ENCODE data around the gene TBXAS1. TPM values are rescaled to one million over a fixed set of nuclear protein-coding genes. Genes with fewer than 3 reads are reported as not detected.

The TBXAS1 gene
- total and polyA plus RNA-seq, 2 of the 8 experiments (the other 6 are each of a cell fraction or from before 2014, with no cell fraction given): 0.86 to 2.1 TPM

GRCh38 chr7:139901901-139902300 is 72.8 kb downstream of the TBXAS1 start:
- H4K8ac ChIP-seq (ENCODE audit: extremely low read depth, insufficient read depth, low read length): no peak overlapping the region
- H3K4me3 ChIP-seq (ENCODE audit: extremely low read depth in 1 of 4, insufficient read depth in 2 of 4, low read depth in 3 of 4, low read length in 4 of 4): no peak overlapping the region
- no peak overlapping the region for H2BK20ac ChIP-seq (ENCODE audit: low read length)
- no peak overlapping the region for H3K4ac ChIP-seq (replicated peaks; ENCODE audit: insufficient read length, low read depth, low read length)
- no peak overlapping the region for H2AFZ ChIP-seq (ENCODE audit: low read length)
- no peak overlapping the region for H4K91ac ChIP-seq (replicated peaks; ENCODE audit: insufficient read length, low read length)
- no peaks in the 10 kb centered on the region for H3K79me2 ChIP-seq (ENCODE audit: control insufficient read depth in 1 of 2, insufficient read depth in 2 of 2, low read length in 2 of 2)
- FAIRE-seq (no peak), DNase-seq (ENCODE audit: low read depth in 1 of 2, low spot score in 2 of 2) (no peak)
- POLR2A ChIA-PET (ENCODE audit: partially characterized antibody): no interaction called here
- H4K5ac ChIP-seq (ENCODE audit: insufficient read length, low read depth, low read length): no peak overlapping the region
- H3K23me2 ChIP-seq (ENCODE audit: low read depth, low read length): no peaks in the 10 kb centered on the region
- H4K20me1 ChIP-seq (replicated peaks in 1 of 2; ENCODE audit: control insufficient read depth in 1 of 2, insufficient read depth in 2 of 2, low read length in 2 of 2): no peaks in the 10 kb centered on the region
- 98% methylated on average over 3 of the region's 3 CpGs; no CpG with 5 or more reads in 1 of the 2 experiments for WGBS, 2 experiments (ENCODE audit: extremely low coverage in 1 of 2, insufficient coverage in 1 of 2, insufficient read length in 1 of 2, insufficient replicate concordance in 2 of 2, low coverage in 1 of 2, low lambda C conversion rate in 2 of 2, missing lambda C conversion rate in 1 of 2)
- no peak overlapping the region for H2BK5ac ChIP-seq (ENCODE audit: low read depth, low read length)
- no peak overlapping the region for H3K56ac ChIP-seq (replicated peaks; ENCODE audit: insufficient read length, low read depth, low read length)
- H3K36me3 ChIP-seq (ENCODE audit: control insufficient read depth in 2 of 4, insufficient read depth in 4 of 4, low read length in 3 of 4): no peaks in the 10 kb centered on the region
- no peak overlapping the region for H3K23ac ChIP-seq (ENCODE audit: insufficient read length)
- H3K4me1 ChIP-seq (replicated peaks in 1 of 4; ENCODE audit: control insufficient read depth in 3 of 4, insufficient read depth in 4 of 4, low read length in 3 of 4): no peaks in the 10 kb centered on the region
- no peak overlapping the region for H3K18ac ChIP-seq (ENCODE audit: extremely low read depth, low read length)
- no peak overlapping the region for H2BK15ac ChIP-seq (ENCODE audit: low read length)
- no peaks in the 10 kb centered on the region for H3K27me3 ChIP-seq (replicated peaks in 1 of 4; ENCODE audit: control insufficient read depth in 3 of 4, extremely low read depth in 1 of 4, insufficient read depth in 3 of 4, low read length in 3 of 4)
- peaks cover 0 to 1% of the 10 kb centered on the region in 2 experiments; a peak in 1 of 4 replicates for H3K9me3 ChIP-seq (ENCODE audit: insufficient read depth in 2 of 2, low read depth in 1 of 2, low read length in 1 of 2)
- H3K79me1 ChIP-seq (ENCODE audit: low read depth, low read length): no peaks in the 10 kb centered on the region
- CTCF ChIA-PET (ENCODE audit: partially characterized antibody): interaction anchor here (1.0 to 3.2 kb wide), 3 partner anchors 9 to 101 kb away, joined by 3 to 12 read pairs (median 6); no protein-coding TSS in a partner anchor
- no peak overlapping the region for H3K9ac ChIP-seq (replicated peaks in 1 of 4; ENCODE audit: extremely low read depth in 1 of 4, low read depth in 3 of 4, low read length in 3 of 4)
- no peak overlapping the region for H3K27ac ChIP-seq (ENCODE audit: low read depth, low read length)
- no peak overlapping the region for H3K14ac ChIP-seq (ENCODE audit: insufficient read length)
- no peak overlapping the region for H2BK12ac ChIP-seq (ENCODE audit: low read depth, low read length)
- H2AK5ac ChIP-seq (ENCODE audit: low read depth, low read length): no peak overlapping the region
- H2BK120ac ChIP-seq (replicated peaks; ENCODE audit: low read depth, low read length): no peak overlapping the region
- no peak overlapping the region for H3K4me2 ChIP-seq (ENCODE audit: insufficient read depth in 1 of 2, low read depth in 2 of 2, low read length in 2 of 2)
- TF ChIP-seq YY1 (IDR thresholded peaks at IDR 0.05; ENCODE audit: low read depth, low read length) (no peak), HDAC2 (IDR thresholded peaks at IDR 0.05; ENCODE audit: borderline replicate concordance in 1 of 2, low read depth in 2 of 2, low read length in 2 of 2) (no peak), NRF1 (IDR thresholded peaks at IDR 0.05; ENCODE audit: low read depth, low read length) (no peak), RAD21 (IDR thresholded peaks at IDR 0.05 in 1 of 2, conservative IDR thresholded peaks at IDR 0.05 in 1 of 2; ENCODE audit: low read depth in 2 of 2, low read length in 2 of 2) (no peak), SIN3A (conservative IDR thresholded peaks at IDR 0.05 in 1 of 2, IDR thresholded peaks at IDR 0.05 in 1 of 2; ENCODE audit: low read depth in 1 of 2, low read length in 2 of 2) (no peak), KDM5A (IDR thresholded peaks at IDR 0.05; ENCODE audit: low read length) (no peak), EZH2 (IDR thresholded peaks at IDR 0.05; ENCODE audit: low read depth, low read length, severe bottlenecking) (no peak), GTF2F1 (IDR thresholded peaks at IDR 0.05; ENCODE audit: borderline replicate concordance, low read depth, low read length) (no peak), TCF12 (IDR thresholded peaks at IDR 0.05; ENCODE audit: low read depth, low read length) (no peak), ATF3 (IDR thresholded peaks at IDR 0.05; ENCODE audit: insufficient read depth, low read depth, low read length) (no peak), ATF2 (IDR thresholded peaks at IDR 0.05; ENCODE audit: low read length) (no peak)

All from H1 (cell line).